ENCODE measurements around the gene C20orf96.

DNA sequence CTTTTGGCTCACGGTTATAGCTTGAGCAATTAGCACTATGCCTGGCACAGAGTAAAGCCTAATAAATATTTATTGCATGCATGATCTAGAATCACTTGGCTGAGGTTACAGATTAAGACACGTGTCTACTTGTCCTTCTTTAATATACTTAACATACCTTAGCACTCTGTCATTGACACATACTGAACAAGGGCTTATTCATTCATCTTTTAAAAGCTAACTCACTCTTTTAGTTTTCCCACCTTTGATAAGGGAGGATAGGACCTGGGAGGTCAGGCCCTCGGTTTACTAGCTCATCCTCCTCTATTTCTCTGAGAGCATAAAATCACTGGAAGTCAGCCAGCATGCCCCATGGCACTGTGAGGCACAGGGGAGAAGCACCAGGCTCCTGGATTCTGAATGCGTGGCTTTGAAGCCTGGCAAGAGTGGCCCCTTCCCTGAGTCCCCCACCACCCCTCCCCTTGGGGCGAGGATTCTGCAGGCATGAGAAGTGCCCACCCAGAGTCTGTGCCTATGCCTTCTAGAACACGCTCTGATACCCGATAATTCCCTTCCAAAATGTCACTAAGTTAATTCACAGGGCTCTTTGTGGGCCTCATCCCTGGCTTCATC, 18.0 kb upstream of the C20orf96 start:
- TF ChIP-seq POLR2A (IDR thresholded peaks at IDR 0.05; ENCODE audit: low read depth, low read length) = no peak
- TF ChIP-seq POLR2AphosphoS5 (IDR thresholded peaks at IDR 0.05; ENCODE audit: low read depth, low read length) = no peak
- TF ChIP-seq TAF1 (IDR thresholded peaks at IDR 0.05; ENCODE audit: low read depth, low read length) = no peak
- TF ChIP-seq POU2F2 (IDR thresholded peaks at IDR 0.05; ENCODE audit: low read depth, low read length) = no peak

Measured in GM12891 (cell line).